SK-N-SH (cell line): Measurements from ENCODE around the gene SLC27A2. TPM values are rescaled to one million over a fixed set of nuclear protein-coding genes. Genes with fewer than 3 reads are reported as not detected.
"Not testable (repeated sequence)": the region's sequence is repeated elsewhere in the genome, so short reads cannot be mapped to it uniquely, and the experiment has no call there.

Experiments
- CTCF ChIA-PET: fragments of 300-600, 350-600 bp; formaldehyde crosslinking; extraction: SDS; loops from one replicate; lab custom pipeline; 2021; lab: Yijun Ruan, JAX
- POLR2A ChIA-PET: fragments of 350-600 bp; sonication (Branson Sonifier 250); formaldehyde crosslinking; extraction: SDS; loops from one replicate; lab custom pipeline; 2020; ENCODE audit warnings: antibody characterized with exemption, inconsistent platforms; lab: Yijun Ruan, JAX
- DNase-seq: peaks from one replicate; pipeline ENCODE4 v3.0.0; 2012
- H2AFZ ChIP-seq: fragments of 200-600 bp; sonication (generic); 2 replicates; pipeline ENCODE4 v1.8.1; 2016; ENCODE audit warnings: antibody characterized with exemption, mild to moderate bottlenecking, low read depth
- H3F3A ChIP-seq: fragments of 200-600 bp; sonication (generic); replicated peaks from 2 replicates; pipeline ENCODE3; 2016; ENCODE audit warnings: antibody characterized with exemption, mild to moderate bottlenecking; ENCODE audit not compliant: insufficient read depth
- H3K27ac ChIP-seq, 2 experiments: fragments of 200-500 bp in 1 of 2; fragments of 200-600 bp in 1 of 2; sonication (Bioruptor generic) in 1 of 2; sonication (generic), shearing (Covaris generic) in 1 of 2; 2 replicates each; pipeline versions ENCODE4 v1.5.1 to v1.6.1; 2014 to 2016; ENCODE audit warnings: low read depth in 2 of 2, inconsistent platforms in 1 of 2, low read length in 1 of 2, mild to moderate bottlenecking in 1 of 2, mixed read lengths in 1 of 2
- H3K27me3 ChIP-seq: fragments of 200-600 bp; sonication (generic), shearing (Covaris generic); 2 replicates; pipeline ENCODE4 v1.6.1; 2016; ENCODE audit warnings: mixed run types; ENCODE audit not compliant: insufficient read depth
- H3K36me3 ChIP-seq, 2 experiments: fragments of 200-500 bp in 1 of 2; fragments of 200-600 bp in 1 of 2; sonication (Bioruptor generic) in 1 of 2; sonication (generic) in 1 of 2; replicated peaks in 1 of 2; 2 replicates each; pipeline versions ENCODE3 to v1.5.1; 2014 to 2016; ENCODE audit warnings: low read length in 1 of 2, mild to moderate bottlenecking in 1 of 2; ENCODE audit not compliant: insufficient read depth in 2 of 2, control insufficient read depth in 1 of 2
- H3K4me1 ChIP-seq, 2 experiments: fragments of 200-500 bp in 1 of 2; fragments of 200-600 bp in 1 of 2; sonication (Bioruptor generic) in 1 of 2; sonication (generic), shearing (Covaris generic) in 1 of 2; 2 replicates each; pipeline versions ENCODE4 v1.5.1 to v1.6.1; 2014 to 2016; ENCODE audit warnings: low read depth in 1 of 2, low read length in 1 of 2, mixed run types in 1 of 2; ENCODE audit not compliant: insufficient read depth in 2 of 2, control insufficient read depth in 1 of 2
- H3K4me2 ChIP-seq: fragments of 200-600 bp; sonication (generic), shearing (Covaris generic); 2 replicates; pipeline ENCODE4 v1.6.1; 2017; ENCODE audit warnings: mixed run types
- H3K4me3 ChIP-seq, 2 experiments: fragments of 200-500 bp in 1 of 2; fragments of 200-600 bp in 1 of 2; sonication (Bioruptor generic) in 1 of 2; sonication (generic), shearing (Covaris generic) in 1 of 2; 2 replicates each; pipeline versions ENCODE4 v1.5.1 to v1.8.1; 2014 to 2016; ENCODE audit warnings: low read depth in 2 of 2, inconsistent platforms in 1 of 2, low read length in 1 of 2, mild to moderate bottlenecking in 1 of 2, mixed read lengths in 1 of 2, moderate library complexity in 1 of 2
- H3K79me2 ChIP-seq: fragments of 200-600 bp; sonication (generic); 2 replicates; pipeline ENCODE4 v1.8.1; 2017; ENCODE audit warnings: mild to moderate bottlenecking; ENCODE audit not compliant: insufficient read depth
- H3K9ac ChIP-seq: fragments of 200-600 bp; sonication (generic); 2 replicates; pipeline ENCODE4 v1.6.1; 2017; ENCODE audit warnings: mixed run types
- H3K9me2 ChIP-seq: fragments of 200-600 bp; sonication (generic); 2 replicates; pipeline ENCODE4 v1.6.1; 2017; ENCODE audit warnings: mixed run types
- H3K9me3 ChIP-seq: fragments of 200-600 bp; sonication (generic); 2 replicates; pipeline ENCODE4 v1.6.1; 2017; ENCODE audit warnings: mixed run types, mild to moderate bottlenecking, moderate library complexity
- H4K20me1 ChIP-seq: fragments of 200-600 bp; sonication (generic); 2 replicates; pipeline ENCODE4 v1.6.1; 2017; ENCODE audit warnings: mild to moderate bottlenecking, mixed run types; ENCODE audit not compliant: insufficient read depth
- ELF1 ChIP-seq: IDR thresholded peaks from 2 replicates; pipeline ENCODE4 v1.4.0; 2012
- EZH2phosphoT487 ChIP-seq: fragments of 200-600 bp; sonication (generic); IDR thresholded peaks from 2 replicates; pipeline ENCODE4 v1.6.1; 2017; ENCODE audit warnings: low read depth, mixed run types, mild to moderate bottlenecking, antibody characterized with exemption, moderate library complexity, borderline replicate concordance
- NFIC ChIP-seq: IDR thresholded peaks from 2 replicates; pipeline ENCODE4 v1.4.0; 2012; ENCODE audit warnings: borderline replicate concordance
- RAD21 ChIP-seq: IDR thresholded peaks from 2 replicates; pipeline ENCODE4 v1.6.1; 2012; ENCODE audit warnings: mild to moderate bottlenecking, low read length
- TCF12 ChIP-seq: IDR thresholded peaks from 2 replicates; pipeline ENCODE4 v1.4.0; 2012
- TEAD4 ChIP-seq: IDR thresholded peaks from 2 replicates; pipeline ENCODE4 v1.4.0; 2012; ENCODE audit warnings: mild to moderate bottlenecking, borderline replicate concordance; ENCODE audit not compliant: insufficient read depth
- YY1 ChIP-seq: IDR thresholded peaks from 2 replicates; pipeline ENCODE4 v1.4.0; 2012; ENCODE audit warnings: low read depth, mild to moderate bottlenecking
- WGBS: methylation state at CpG from one replicate; pipeline ENCODE4 v1.1.6; 2017; ENCODE audit warnings: low lambda C conversion rate; 5-methylcytosine and 5-hydroxymethylcytosine counted together
- polyA plus RNA-seq, 3 experiments: library from polyadenylated mRNA; depleted of rRNA; stranded (reverse); fragments of >200 nt; gene quantifications; 2 replicates each; pipeline ENCODE4 v1.2.3, GENCODE V29; 2012
- TF ChIP-seq, protein P1 (sequence below): IDR thresholded peaks from 2 replicates; pipeline ENCODE4 v1.6.1; 2012; ENCODE audit warnings: mild to moderate bottlenecking, low read depth, low read length, moderate library complexity

The SLC27A2 gene
- polyA plus RNA-seq, 1 of the 3 experiments (the other 2 are of a cell fraction) = 0.49 TPM

DNA sequence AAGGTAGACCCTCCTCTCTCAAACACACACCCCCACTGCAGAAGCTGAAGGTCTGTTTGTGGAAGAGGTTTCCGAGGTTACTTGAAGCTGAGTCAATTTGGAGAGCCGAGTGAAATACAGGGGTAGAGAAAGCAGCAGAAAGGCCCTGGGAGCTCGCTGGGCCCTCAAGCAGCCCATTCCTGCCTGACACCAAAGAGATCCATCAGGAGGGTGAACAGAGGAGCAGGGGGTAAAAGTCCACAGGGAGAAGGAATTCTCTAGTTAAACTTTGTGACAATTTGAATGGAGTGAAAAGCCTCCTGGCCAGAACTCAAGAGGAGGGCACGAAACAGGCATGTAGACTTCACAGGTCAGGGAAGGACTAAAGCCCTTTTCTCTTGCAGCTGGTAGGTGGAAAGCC is 13.6 kb upstream of the SLC27A2 start:
- H2AFZ ChIP-seq = no peak overlapping the region
- H3K9me2 ChIP-seq = no peaks in the 10 kb centered on the region
- POLR2A ChIA-PET = no interaction called here
- no peak for DNase-seq
- H3K79me2 ChIP-seq = no peaks in the 10 kb centered on the region
- H3K9me3 ChIP-seq = no peaks in the 10 kb centered on the region
- no peaks in the 10 kb centered on the region for H4K20me1 ChIP-seq
- H3K4me1 ChIP-seq = no peaks in the 10 kb centered on the region; a peak in 1 of 4 replicates
- WGBS = 93% methylated on average over 4 of the region's 4 CpGs
- H3K4me3 ChIP-seq = no peak overlapping the region
- no peaks in the 10 kb centered on the region for H3K27me3 ChIP-seq
- CTCF ChIA-PET = interaction anchor here (0.8 kb wide), 1 partner anchor 148 kb away, joined by 3 read pairs; no protein-coding TSS in a partner anchor
- H3K9ac ChIP-seq = no peak overlapping the region
- H3K4me2 ChIP-seq = no peak overlapping the region
- H3K36me3 ChIP-seq = no peaks in the 10 kb centered on the region
- H3F3A ChIP-seq = peaks cover 16% of the 10 kb centered on the region
- TF ChIP-seq EZH2phosphoT487 (no peak), RAD21 (no peak)
- H3K27ac ChIP-seq = no peak overlapping the region

DNA sequence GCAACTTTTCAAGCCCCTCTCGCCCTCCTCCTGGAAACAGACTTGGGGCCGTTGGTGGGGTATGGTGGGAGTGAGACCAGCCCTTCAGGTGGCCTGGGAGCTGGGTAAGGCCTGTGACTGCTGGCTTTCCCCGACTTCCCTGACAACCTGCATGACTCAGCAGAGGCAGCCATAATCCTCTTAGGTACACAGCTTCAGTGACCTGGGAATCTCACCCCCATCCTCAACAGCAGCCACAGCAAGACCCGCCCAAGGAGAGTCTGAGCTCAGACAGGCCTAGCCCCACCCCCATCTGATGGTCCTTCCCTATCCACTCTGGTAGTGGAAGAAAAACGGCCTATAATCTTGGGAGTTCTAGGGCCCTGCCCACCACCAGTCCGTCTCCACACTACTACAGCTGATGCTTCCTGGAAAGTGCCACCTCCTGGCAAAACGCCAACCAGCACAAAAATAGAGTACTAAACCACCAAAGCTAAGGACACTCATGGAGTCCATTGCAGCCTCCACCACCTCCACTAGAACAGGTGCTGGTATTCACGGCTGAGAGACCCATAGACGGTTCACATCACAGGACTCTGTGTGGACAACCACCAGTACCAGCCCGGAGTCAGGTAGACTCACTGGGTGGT is 13.1 kb upstream of the SLC27A2 start:
- DNase-seq = no peak
- Histone ChIP-seq H3K27me3 (no peaks in the 10 kb centered on the region), H3K4me3 (no peak overlapping the region), H3K36me3 (no peaks in the 10 kb centered on the region), H3K79me2 (no peaks in the 10 kb centered on the region), H3K27ac (no peak overlapping the region), H4K20me1 (no peaks in the 10 kb centered on the region), H3K4me1 (no peaks in the 10 kb centered on the region; a peak in 1 of 4 replicates), H3K9me2 (no peaks in the 10 kb centered on the region), H3F3A (peaks cover 16% of the 10 kb centered on the region), H3K4me2 (no peak overlapping the region), H3K9me3 (no peaks in the 10 kb centered on the region), H2AFZ (no peak overlapping the region), H3K9ac (no peak overlapping the region)
- CTCF ChIA-PET = interaction anchor here (0.8 kb wide), 1 partner anchor 147 kb away, joined by 3 read pairs; no protein-coding TSS in a partner anchor
- WGBS = 79% methylated on average over 9 of the region's 10 CpGs
- TF ChIP-seq RAD21 (no peak), EZH2phosphoT487 (no peak), TCF12 (no peak), YY1 (no peak), ELF1 (no peak), TEAD4 (no peak), NFIC (no peak)
- TF ChIP-seq, protein P1, sequence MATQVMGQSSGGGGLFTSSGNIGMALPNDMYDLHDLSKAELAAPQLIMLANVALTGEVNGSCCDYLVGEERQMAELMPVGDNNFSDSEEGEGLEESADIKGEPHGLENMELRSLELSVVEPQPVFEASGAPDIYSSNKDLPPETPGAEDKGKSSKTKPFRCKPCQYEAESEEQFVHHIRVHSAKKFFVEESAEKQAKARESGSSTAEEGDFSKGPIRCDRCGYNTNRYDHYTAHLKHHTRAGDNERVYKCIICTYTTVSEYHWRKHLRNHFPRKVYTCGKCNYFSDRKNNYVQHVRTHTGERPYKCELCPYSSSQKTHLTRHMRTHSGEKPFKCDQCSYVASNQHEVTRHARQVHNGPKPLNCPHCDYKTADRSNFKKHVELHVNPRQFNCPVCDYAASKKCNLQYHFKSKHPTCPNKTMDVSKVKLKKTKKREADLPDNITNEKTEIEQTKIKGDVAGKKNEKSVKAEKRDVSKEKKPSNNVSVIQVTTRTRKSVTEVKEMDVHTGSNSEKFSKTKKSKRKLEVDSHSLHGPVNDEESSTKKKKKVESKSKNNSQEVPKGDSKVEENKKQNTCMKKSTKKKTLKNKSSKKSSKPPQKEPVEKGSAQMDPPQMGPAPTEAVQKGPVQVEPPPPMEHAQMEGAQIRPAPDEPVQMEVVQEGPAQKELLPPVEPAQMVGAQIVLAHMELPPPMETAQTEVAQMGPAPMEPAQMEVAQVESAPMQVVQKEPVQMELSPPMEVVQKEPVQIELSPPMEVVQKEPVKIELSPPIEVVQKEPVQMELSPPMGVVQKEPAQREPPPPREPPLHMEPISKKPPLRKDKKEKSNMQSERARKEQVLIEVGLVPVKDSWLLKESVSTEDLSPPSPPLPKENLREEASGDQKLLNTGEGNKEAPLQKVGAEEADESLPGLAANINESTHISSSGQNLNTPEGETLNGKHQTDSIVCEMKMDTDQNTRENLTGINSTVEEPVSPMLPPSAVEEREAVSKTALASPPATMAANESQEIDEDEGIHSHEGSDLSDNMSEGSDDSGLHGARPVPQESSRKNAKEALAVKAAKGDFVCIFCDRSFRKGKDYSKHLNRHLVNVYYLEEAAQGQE = no peak
- POLR2A ChIA-PET = no interaction called here

DNA sequence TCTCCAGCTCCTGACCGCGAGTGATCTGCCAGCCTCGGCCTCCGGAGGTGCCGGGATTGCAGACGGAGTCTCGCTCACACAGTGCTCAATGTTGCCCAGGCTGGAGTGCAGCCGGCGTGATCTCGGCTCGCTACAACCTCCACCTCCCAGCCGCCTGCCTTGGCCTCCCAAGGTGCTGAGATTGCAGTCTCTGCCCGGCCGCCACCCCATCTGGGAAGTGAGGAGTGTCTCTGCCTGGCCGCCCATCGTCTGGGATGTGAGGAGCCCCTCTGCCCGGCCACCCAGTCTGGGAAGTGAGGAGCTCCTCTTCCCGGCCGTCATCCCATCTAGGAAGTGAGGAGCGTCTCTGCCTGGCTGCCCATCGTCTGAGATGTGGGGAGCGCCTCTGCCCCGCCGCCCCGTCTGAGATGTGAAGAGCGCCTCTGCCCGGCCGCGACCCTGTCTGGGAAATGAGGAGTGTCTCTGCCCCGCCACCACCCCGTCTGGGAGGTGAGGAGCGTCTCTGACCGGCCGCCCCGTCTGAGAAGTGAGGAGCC is 9.6 kb upstream of the SLC27A2 start:
- H3K4me1 ChIP-seq, H3K27ac ChIP-seq, POLR2A ChIA-PET, H3K9me2 ChIP-seq, H3F3A ChIP-seq, DNase-seq, H3K4me2 ChIP-seq, H3K4me3 ChIP-seq, H2AFZ ChIP-seq, H3K79me2 ChIP-seq, H3K9me3 ChIP-seq, H4K20me1 ChIP-seq, H3K36me3 ChIP-seq, H3K9ac ChIP-seq, CTCF ChIA-PET, H3K27me3 ChIP-seq: not testable (repeated sequence)
- WGBS = 80% methylated on average over 2 of the region's 35 CpGs
